ENCODE data around the gene ASL. TPM values are rescaled to one million over a fixed set of nuclear protein-coding genes. Genes with fewer than 3 reads are reported as not detected.

Gene ASL
- total and polyA plus RNA-seq, 8 donors, result 15.6 to 63.2 (median 25.6) TPM

- FAIRE-seq, result peak; percentile 49
- H3K36me3 ChIP-seq, result peaks cover 0 to 18% (median 0%) of the 10 kb centered on the region in 3 donors
- 9 to 11% methylated on average over 4 of the region's 4 CpGs for WGBS, 2 donors
These were observed 65.3 kb downstream of the ASL start for GRCh38 chr7:66140924-66141323.

DNA sequence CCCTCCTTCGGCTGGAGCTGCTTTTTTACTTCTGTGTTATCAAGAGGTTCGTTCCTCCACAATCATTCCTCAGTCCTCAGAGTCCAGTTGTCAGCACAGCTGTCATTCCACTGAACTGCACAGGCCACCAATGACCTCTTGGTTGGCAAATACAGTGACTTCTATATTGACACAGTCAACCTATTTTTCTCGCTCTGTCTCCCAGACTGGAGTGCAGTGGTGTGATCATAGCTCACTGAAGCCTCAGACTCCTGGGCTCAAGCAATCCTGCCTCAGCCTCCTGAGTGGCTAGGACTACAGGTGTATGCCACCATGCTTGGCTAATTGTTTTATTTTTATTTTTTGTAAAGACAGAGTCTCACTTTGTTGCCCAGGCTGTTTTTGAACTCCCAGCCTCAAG, 66.7 kb downstream of the ASL start:
- DNase-seq (peak in 2 of 6 donors; percentile 29 to 38), FAIRE-seq (no peak), ATAC-seq (peak; percentile 61 to 80 (median 72))
- Histone ChIP-seq H3K4me1 (peaks cover 0 to 39% (median 0%) of the 10 kb centered on the region in 3 donors), H3K9me3 (no peaks in the 10 kb centered on the region), H3K4me3 (no peak overlapping the region), H3K36me3 (peaks cover 0 to 26% (median 0%) of the 10 kb centered on the region in 3 donors), H3K27me3 (no peaks in the 10 kb centered on the region), H3K27ac (peak overlapping the region in 2 of 4 donors; percentile 57 to 74)
- intact Hi-C loops (cut with DNase I), result no loop called here
- TF ChIP-seq, protein P1, sequence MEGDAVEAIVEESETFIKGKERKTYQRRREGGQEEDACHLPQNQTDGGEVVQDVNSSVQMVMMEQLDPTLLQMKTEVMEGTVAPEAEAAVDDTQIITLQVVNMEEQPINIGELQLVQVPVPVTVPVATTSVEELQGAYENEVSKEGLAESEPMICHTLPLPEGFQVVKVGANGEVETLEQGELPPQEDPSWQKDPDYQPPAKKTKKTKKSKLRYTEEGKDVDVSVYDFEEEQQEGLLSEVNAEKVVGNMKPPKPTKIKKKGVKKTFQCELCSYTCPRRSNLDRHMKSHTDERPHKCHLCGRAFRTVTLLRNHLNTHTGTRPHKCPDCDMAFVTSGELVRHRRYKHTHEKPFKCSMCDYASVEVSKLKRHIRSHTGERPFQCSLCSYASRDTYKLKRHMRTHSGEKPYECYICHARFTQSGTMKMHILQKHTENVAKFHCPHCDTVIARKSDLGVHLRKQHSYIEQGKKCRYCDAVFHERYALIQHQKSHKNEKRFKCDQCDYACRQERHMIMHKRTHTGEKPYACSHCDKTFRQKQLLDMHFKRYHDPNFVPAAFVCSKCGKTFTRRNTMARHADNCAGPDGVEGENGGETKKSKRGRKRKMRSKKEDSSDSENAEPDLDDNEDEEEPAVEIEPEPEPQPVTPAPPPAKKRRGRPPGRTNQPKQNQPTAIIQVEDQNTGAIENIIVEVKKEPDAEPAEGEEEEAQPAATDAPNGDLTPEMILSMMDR (IDR thresholded peaks at IDR 0.05), result no peak
- WGBS, 2 donors, result 42 to 46% methylated on average over 3 of the region's 3 CpGs

More at GRCh38 chr7:66140924-66141323, 65.3 kb downstream of the ASL start:
- ATAC-seq (peak; percentile 76 to 86 (median 82)), DNase-seq (peak in 5 of 6 donors; percentile 62 to 73 (median 64))
- Histone ChIP-seq H3K4me1 (peaks cover 0 to 39% (median 0%) of the 10 kb centered on the region in 3 donors), H3K27ac (peak overlapping the region in 2 of 4 donors; percentile 57 to 74), H3K27me3 (no peaks in the 10 kb centered on the region), H3K4me3 (no peak overlapping the region), H3K9me3 (no peaks in the 10 kb centered on the region)
- intact Hi-C loops (cut with DNase I), result no loop called here
- TF ChIP-seq, protein P1 (IDR thresholded peaks at IDR 0.05), result peak in 2 of 4 donors; percentile 22 to 41

DNA sequence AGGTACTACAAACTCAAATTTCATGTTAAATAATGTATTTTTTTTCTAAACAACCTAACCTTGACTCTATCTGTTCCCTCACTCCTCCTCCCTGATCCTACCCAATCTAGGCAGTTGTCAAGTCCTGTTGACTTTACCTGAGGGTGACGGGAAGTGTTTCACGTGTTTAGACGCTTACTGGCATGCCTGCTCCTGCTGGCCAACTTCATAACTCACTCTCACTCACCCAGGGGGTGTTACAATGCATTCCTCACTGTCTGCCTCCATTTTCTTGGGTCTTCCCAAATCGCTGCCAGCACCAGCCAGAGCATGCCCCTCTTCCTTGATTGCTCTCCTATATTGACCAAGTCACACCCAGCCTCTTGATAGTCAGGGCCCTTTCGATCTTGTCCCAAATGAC, 67.4 kb downstream of the ASL start:
- peak overlapping the region in 2 of 4 donors; percentile 57 to 74 for H3K27ac ChIP-seq
- H3K4me3 ChIP-seq, result no peak overlapping the region
- TF ChIP-seq, protein P1 (IDR thresholded peaks at IDR 0.05), result no peak
- H3K9me3 ChIP-seq, result no peaks in the 10 kb centered on the region
- H3K4me1 ChIP-seq, result peaks cover 0 to 39% (median 0%) of the 10 kb centered on the region in 3 donors
- H3K36me3 ChIP-seq, result peaks cover 0 to 29% (median 0%) of the 10 kb centered on the region in 3 donors
- FAIRE-seq (no peak), ATAC-seq (peak; percentile 39 to 80 (median 68)), DNase-seq (peak in 3 of 6 donors; percentile 31 to 71 (median 54))
- WGBS, 2 donors, result 48 to 59% methylated on average over 5 of the region's 5 CpGs
- H3K27me3 ChIP-seq, result no peaks in the 10 kb centered on the region
- intact Hi-C loops (cut with DNase I), result no loop called here

Other genes starting within 250 kb of the ASL start
- 10 to 100 TPM in 3 of 6 donors, 1 to 10 TPM in 3; 6.0 to 12.0 (median 9.6) TPM for gene VKORC1L1, start 202.7 kb upstream of the ASL start, total RNA-seq
- gene VKORC1L1, start 202.7 kb upstream of the ASL start, polyA plus RNA-seq, result 1 to 10 TPM; 3.4 to 7.3 TPM
- gene GUSB, start 93.6 kb upstream of the ASL start, total RNA-seq, result 10 to 100 TPM; 21.5 to 40.7 (median 27.1) TPM
- 10 to 100 TPM; 39.4 to 69.8 TPM for gene GUSB, start 93.6 kb upstream of the ASL start, polyA plus RNA-seq
- gene CRCP, start 39.0 kb downstream of the ASL start, total RNA-seq, result 10 to 100 TPM; 17.1 to 28.2 (median 19.0) TPM
- 10 to 100 TPM; 12.9 to 13.5 TPM for gene CRCP, start 39.0 kb downstream of the ASL start, polyA plus RNA-seq
- gene TPST1, start 129.5 kb downstream of the ASL start, total RNA-seq, result 10 to 100 TPM in 2 of 6 donors, 1 to 10 TPM in 4; 4.3 to 18.5 (median 6.3) TPM
- gene TPST1, start 129.5 kb downstream of the ASL start, polyA plus RNA-seq, result 1 to 10 TPM; 3.3 to 9.6 TPM